HCT116 (cell line): ENCODE data around the gene OR2T1. TPM values are rescaled to one million over a fixed set of nuclear protein-coding genes. Genes with fewer than 3 reads are reported as not detected.

Source experiments
- ATAC-seq: fragments of 200-7000 bp; cut with Tn5 transposase; 2 replicates; pipeline ENCODE4 v1.9.1; 2020; ENCODE audit warnings: mild to moderate bottlenecking, moderate library complexity
- BruUV-seq: library from RNA; stranded (reverse); fragments of 400-500 nt; replicated peaks from 2 replicates; lab custom pipeline; 2021; lab: Mats Ljungman, UMichigan
- CTCF ChIA-PET: fragments of 300-600 bp; sonication (Branson Sonifier 250); formaldehyde crosslinking; loops from one replicate; lab custom pipeline; 2021; ENCODE audit warnings: antibody characterized with exemption; lab: Charles Lee
- POLR2A ChIA-PET: fragments of 300-600, 350-600 bp; sonication (Branson Sonifier 250); formaldehyde crosslinking; loops from one replicate; lab custom pipeline; 2021; ENCODE audit warnings: antibody characterized with exemption; lab: Charles Lee
- RAD21 ChIA-PET, 2 experiments: fragments of 300-600 bp; sonication (Branson Sonifier 250); formaldehyde crosslinking; loops; one replicate each; lab custom pipeline; 2023; ENCODE audit warnings: low total read pairs in 2 of 2; ENCODE audit not compliant: uncharacterized antibody in 2 of 2, unreplicated experiment in 2 of 2, low non-redundant PET in 1 of 2; lab: Charles Lee
- DNase-seq: peaks from one replicate; pipeline ENCODE4 v3.0.0-alpha.2; 2010; ENCODE audit warnings: low read depth, low spot score
- H2AFZ ChIP-seq: fragments of 200-600 bp; shearing (Covaris generic), sonication (generic); 2 replicates; pipeline ENCODE4 v1.6.1; 2017; ENCODE audit warnings: low read depth, mixed run types, mixed read lengths, antibody characterized with exemption, low read length; ENCODE audit not compliant: poor library complexity, severe bottlenecking
- H3K27ac ChIP-seq: 2 replicates; pipeline ENCODE4 v1.5.1; 2012; ENCODE audit warnings: low read depth, low read length
- H3K27me3 ChIP-seq: fragments of 200-600 bp; sonication (generic); 2 replicates; pipeline ENCODE4 v1.6.1; 2016; ENCODE audit warnings: mixed run types, low read length, mixed read lengths; ENCODE audit not compliant: insufficient read depth
- H3K36me3 ChIP-seq, 2 experiments: fragments of 200-500 bp in 1 of 2; fragments of 200-600 bp in 1 of 2; sonication (Bioruptor generic) in 1 of 2; sonication (generic) in 1 of 2; 2 replicates each; pipeline versions ENCODE4 v1.5.1 to v1.6.1; 2014 to 2016; ENCODE audit warnings: low read length in 2 of 2, inconsistent platforms in 1 of 2, mixed read lengths in 1 of 2, mixed run types in 1 of 2; ENCODE audit not compliant: insufficient read depth in 2 of 2, control insufficient read depth in 1 of 2
- H3K4me1 ChIP-seq, 2 experiments: fragments of 200-600 bp in 1 of 2; sonication (generic) in 1 of 2; 2 replicates each; pipeline versions ENCODE4 v1.5.1 to v1.6.1; 2012 to 2017; ENCODE audit warnings: low read length in 2 of 2, inconsistent platforms in 1 of 2, mild to moderate bottlenecking in 1 of 2, mixed read lengths in 1 of 2, mixed run types in 1 of 2, moderate library complexity in 1 of 2; ENCODE audit not compliant: insufficient read depth in 2 of 2, control insufficient read depth in 1 of 2
- H3K4me2 ChIP-seq: fragments of 200-600 bp; sonication (generic); 2 replicates; pipeline ENCODE4 v1.6.1; 2017; ENCODE audit warnings: mixed run types, low read length, mixed read lengths
- H3K4me3 ChIP-seq, 2 experiments: fragments of 200-600 bp in 1 of 2; sonication (generic) in 1 of 2; replicated peaks in 1 of 2; 2 replicates each; pipeline ENCODE4 v1.5.1; 2011 to 2016; ENCODE audit warnings: low read length in 2 of 2, control low read depth in 1 of 2, low read depth in 1 of 2, mild to moderate bottlenecking in 1 of 2, mixed read lengths in 1 of 2, mixed run types in 1 of 2
- H3K79me2 ChIP-seq: fragments of 200-600 bp; sonication (generic); 2 replicates; pipeline ENCODE4 v1.6.1; 2017; ENCODE audit warnings: mild to moderate bottlenecking, mixed run types, low read length, moderate library complexity, mixed read lengths; ENCODE audit not compliant: insufficient read depth
- H3K9ac ChIP-seq: fragments of 200-600 bp; sonication (generic); 2 replicates; pipeline ENCODE4 v1.6.1; 2016; ENCODE audit warnings: low read length, mixed read lengths
- H3K9me2 ChIP-seq: fragments of 200-600 bp; sonication (generic), shearing (Covaris generic); 2 replicates; pipeline ENCODE4 v1.6.1; 2017; ENCODE audit warnings: mixed run types, mild to moderate bottlenecking, moderate library complexity; ENCODE audit not compliant: insufficient read depth
- H3K9me3 ChIP-seq, 2 experiments: fragments of 200-500 bp in 1 of 2; fragments of 200-600 bp in 1 of 2; sonication (Bioruptor generic) in 1 of 2; sonication (generic) in 1 of 2; 2 replicates each; pipeline ENCODE4 v1.6.1; 2014 to 2017; ENCODE audit warnings: low read length in 2 of 2, mixed read lengths in 2 of 2, inconsistent platforms in 1 of 2, low read depth in 1 of 2, mild to moderate bottlenecking in 1 of 2, mixed run types in 1 of 2, moderate library complexity in 1 of 2; ENCODE audit not compliant: control insufficient read depth in 1 of 2, insufficient read depth in 1 of 2
- H4K20me1 ChIP-seq: fragments of 200-600 bp; sonication (generic), shearing (Covaris generic); 2 replicates; pipeline ENCODE4 v1.6.1; 2017; ENCODE audit warnings: mixed run types, mild to moderate bottlenecking, moderate library complexity; ENCODE audit not compliant: insufficient read depth
- EZH2 ChIP-seq: fragments of 200-600 bp; sonication (generic); IDR thresholded peaks from 2 replicates; pipeline ENCODE4 v1.6.1; 2017; ENCODE audit warnings: antibody characterized with exemption, mixed run types
- RAD21 ChIP-seq: IDR thresholded peaks from 2 replicates; pipeline ENCODE4 v1.6.1; 2012; ENCODE audit warnings: low read depth, mild to moderate bottlenecking
- SIN3A ChIP-seq: IDR thresholded peaks from 2 replicates; pipeline ENCODE4 v1.6.1; 2012; ENCODE audit warnings: low read depth
- ZBTB33 ChIP-seq: IDR thresholded peaks from 2 replicates; pipeline ENCODE4 v1.6.1; 2011; ENCODE audit warnings: mild to moderate bottlenecking, low read length, moderate library complexity; ENCODE audit not compliant: insufficient replicate concordance; ENCODE audit errors: extremely low read depth
- intact Hi-C: fragments of 100-400 bp; cut with micrococcal nuclease; formaldehyde crosslinking; loops from 2 replicates; pipeline ENCODE4 v1.10.0; 2022
- total RNA-seq: library from RNA; stranded (reverse); gene quantifications from one replicate; pipeline ENCODE4 v1.2.1, GENCODE V29; 2021; ENCODE audit not compliant: unreplicated experiment
- TF ChIP-seq, protein P1 (sequence below), 3 experiments: fragments of 200-600 bp in 1 of 3; sonication (generic) in 1 of 3; IDR thresholded peaks in 2 of 3; conservative IDR thresholded peaks in 1 of 3; 2 replicates each; pipeline ENCODE4 v1.5.1; 2012 to 2017; ENCODE audit warnings: low read depth in 2 of 3, low read length in 2 of 3, antibody characterized with exemption in 1 of 3, borderline replicate concordance in 1 of 3, control low read depth in 1 of 3, mild to moderate bottlenecking in 1 of 3, mixed read lengths in 1 of 3, mixed run types in 1 of 3, moderate library complexity in 1 of 3; ENCODE audit not compliant: insufficient read depth in 1 of 3

The OR2T1 gene
- total RNA-seq, 1 experiment from 2014 or later, result not detected

DNA sequence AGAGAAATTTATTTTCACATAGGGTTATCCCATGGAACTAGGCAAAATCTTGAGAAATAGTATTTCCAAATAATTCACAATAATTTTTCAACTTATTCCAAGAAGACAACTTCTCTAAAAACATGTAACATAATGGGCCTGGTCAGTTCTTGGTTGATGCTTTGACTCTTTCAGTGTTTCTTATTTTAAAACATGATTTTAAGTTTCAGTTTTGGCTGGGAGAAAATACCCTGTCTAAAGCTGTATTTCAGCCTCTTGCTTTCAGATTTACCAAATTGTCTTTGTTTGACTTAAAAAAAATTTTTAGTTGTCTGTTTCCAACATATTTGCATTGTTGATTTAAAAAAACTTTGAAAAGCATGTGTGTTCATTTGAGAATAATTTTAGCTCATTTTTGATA, 36.2 kb upstream of the OR2T1 start:
- intact Hi-C loops, result no loop called here
- BruUV-seq, result no TSS peak
- Histone ChIP-seq H3K79me2 (no peaks in the 10 kb centered on the region), H3K27ac (no peak overlapping the region), H3K4me3 (no peak overlapping the region), H3K4me2 (no peak overlapping the region), H3K4me1 (no peaks in the 10 kb centered on the region), H3K9me3 (peaks cover 8 to 18% of the 10 kb centered on the region in 2 experiments; a peak in 2 of 4 replicates), H3K9ac (no peak overlapping the region), H3K27me3 (no peaks in the 10 kb centered on the region), H3K9me2 (no peaks in the 10 kb centered on the region), H2AFZ (no peak overlapping the region), H4K20me1 (no peaks in the 10 kb centered on the region), H3K36me3 (no peaks in the 10 kb centered on the region)
- CTCF ChIA-PET, result no interaction called here
- RAD21 ChIA-PET, result no interaction called here
- ATAC-seq, result no peak
- TF ChIP-seq SIN3A (no peak), ZBTB33 (no peak), EZH2 (no peak), RAD21 (no peak)
- TF ChIP-seq, protein P1, sequence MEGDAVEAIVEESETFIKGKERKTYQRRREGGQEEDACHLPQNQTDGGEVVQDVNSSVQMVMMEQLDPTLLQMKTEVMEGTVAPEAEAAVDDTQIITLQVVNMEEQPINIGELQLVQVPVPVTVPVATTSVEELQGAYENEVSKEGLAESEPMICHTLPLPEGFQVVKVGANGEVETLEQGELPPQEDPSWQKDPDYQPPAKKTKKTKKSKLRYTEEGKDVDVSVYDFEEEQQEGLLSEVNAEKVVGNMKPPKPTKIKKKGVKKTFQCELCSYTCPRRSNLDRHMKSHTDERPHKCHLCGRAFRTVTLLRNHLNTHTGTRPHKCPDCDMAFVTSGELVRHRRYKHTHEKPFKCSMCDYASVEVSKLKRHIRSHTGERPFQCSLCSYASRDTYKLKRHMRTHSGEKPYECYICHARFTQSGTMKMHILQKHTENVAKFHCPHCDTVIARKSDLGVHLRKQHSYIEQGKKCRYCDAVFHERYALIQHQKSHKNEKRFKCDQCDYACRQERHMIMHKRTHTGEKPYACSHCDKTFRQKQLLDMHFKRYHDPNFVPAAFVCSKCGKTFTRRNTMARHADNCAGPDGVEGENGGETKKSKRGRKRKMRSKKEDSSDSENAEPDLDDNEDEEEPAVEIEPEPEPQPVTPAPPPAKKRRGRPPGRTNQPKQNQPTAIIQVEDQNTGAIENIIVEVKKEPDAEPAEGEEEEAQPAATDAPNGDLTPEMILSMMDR (IDR thresholded peaks at IDR 0.05 in 2 of 3, conservative IDR thresholded peaks at IDR 0.05 in 1 of 3; ENCODE audit: borderline replicate concordance in 1 of 3, insufficient read depth in 1 of 3, low read depth in 2 of 3, low read length in 2 of 3), result no peak
- DNase-seq, result no peak
- POLR2A ChIA-PET, result no interaction called here
